Measurements from ENCODE around the gene INSL3. TPM values are rescaled to one million over a fixed set of nuclear protein-coding genes. Genes with fewer than 3 reads are reported as not detected.
A peak's percentile ranks its signal among the peaks of the same experiment; 100 is the strongest.

Gene INSL3
- total and polyA plus RNA-seq, 4 experiments from 2014 or later = 1.0 to 5.3 (median 4.4) TPM

- no peak overlapping the region for H3K27ac ChIP-seq (ENCODE audit: low read depth, low read length)
- no peaks in the 10 kb centered on the region for H3K27me3 ChIP-seq (ENCODE audit: insufficient read depth, low read length)
- no peaks in the 10 kb centered on the region for H3K9me3 ChIP-seq (ENCODE audit: control insufficient read depth in 1 of 2, low read length in 2 of 2)
- peaks cover 43% of the 10 kb centered on the region for H3K36me3 ChIP-seq (ENCODE audit: insufficient read depth, low read length)
- Mint-ChIP-seq H3K9me3 (no peaks in the 10 kb centered on the region), H3K36me3 (peaks cover 32 to 40% of the 10 kb centered on the region in 2 donors), H3K27me3 (no peaks in the 10 kb centered on the region), H3K4me1 (peaks cover 16 to 39% (median 26%) of the 10 kb centered on the region in 4 donors), H3K4me3 (peak overlapping the region in 5 of 8 donors; percentile 35 to 54 (median 49)), H3K27ac (peak overlapping the region in 4 of 7 donors; percentile 22 to 67 (median 30))
- H3K4me1 ChIP-seq (ENCODE audit: insufficient read depth, low read length) = peaks cover 29% of the 10 kb centered on the region
- intact Hi-C loops (cut with micrococcal nuclease) = no loop called here
- H3K4me3 ChIP-seq (ENCODE audit: low read length in 2 of 2) = no peak overlapping the region
- ChIA-PET POLR2A (ENCODE audit: partially characterized antibody) (interaction anchor here (1.5 to 2.1 kb wide), 3 partner anchors 8 to 69 kb away, joined by 3 to 13 read pairs (median 9); partner anchors contain the start of genes CCDC124 and SLC5A5), CTCF (ENCODE audit: partially characterized antibody) (interaction anchor here (0.7 to 0.8 kb wide), 2 partner anchors 13 to 69 kb away, joined by 3 to 6 read pairs; partner anchors contain the start of gene CCDC124)
- no peak for DNase-seq
These were observed 42.3 kb upstream of the INSL3 start for GRCh38 chr19:17863520-17864182.

GRCh38 chr19:17862711-17863519 lies 41.6 kb upstream of the INSL3 start:
- Histone ChIP-seq H3K4me1 (ENCODE audit: insufficient read depth, low read length) (peaks cover 29% of the 10 kb centered on the region), H3K27me3 (ENCODE audit: insufficient read depth, low read length) (no peaks in the 10 kb centered on the region), H3K36me3 (ENCODE audit: insufficient read depth, low read length) (peaks cover 43% of the 10 kb centered on the region), H3K9me3 (ENCODE audit: control insufficient read depth in 1 of 2, low read length in 2 of 2) (no peaks in the 10 kb centered on the region), H3K27ac (ENCODE audit: low read depth, low read length) (no peak overlapping the region), H3K4me3 (ENCODE audit: low read length in 2 of 2) (no peak overlapping the region)
- ChIA-PET POLR2A (ENCODE audit: partially characterized antibody) (interaction anchor here (1.5 to 2.1 kb wide), 3 partner anchors 9 to 70 kb away, joined by 3 to 13 read pairs (median 9); partner anchors contain the start of genes CCDC124 and SLC5A5), CTCF (ENCODE audit: partially characterized antibody) (interaction anchor here (0.7 to 0.8 kb wide), 2 partner anchors 13 to 70 kb away, joined by 3 to 6 read pairs; partner anchors contain the start of gene CCDC124)
- H3K36me3 Mint-ChIP-seq = peaks cover 32 to 40% of the 10 kb centered on the region in 2 donors
- no peaks in the 10 kb centered on the region for H3K27me3 Mint-ChIP-seq
- peak overlapping the region in 5 of 8 donors; percentile 49 to 69 (median 54) for H3K4me3 Mint-ChIP-seq
- DNase-seq = no peak
- H3K4me1 Mint-ChIP-seq = peaks cover 16 to 39% (median 26%) of the 10 kb centered on the region in 4 donors
- no peaks in the 10 kb centered on the region for H3K9me3 Mint-ChIP-seq
- H3K27ac Mint-ChIP-seq = peak overlapping the region in 3 of 7 donors; percentile 22 to 67 (median 59)
- intact Hi-C loops (cut with micrococcal nuclease) = no loop called here

GRCh38 chr19:17861542-17862402 lies 40.5 kb upstream of the INSL3 start:
- Mint-ChIP-seq H3K9me3 (peaks cover 0 to under 1% (median 0%) of the 10 kb centered on the region in 8 donors), H3K27me3 (no peaks in the 10 kb centered on the region), H3K4me1 (peaks cover 16 to 39% (median 26%) of the 10 kb centered on the region in 4 donors), H3K4me3 (peak overlapping the region; percentile 98 to 100 (median 100)), H3K27ac (peak overlapping the region; percentile 69 to 99 (median 88)), H3K36me3 (peaks cover 32 to 40% of the 10 kb centered on the region in 2 donors)
- ChIA-PET POLR2A (ENCODE audit: partially characterized antibody) (interaction anchor here (1.4 to 8.1 kb wide), 7 partner anchors 10 to 142 kb away, joined by 3 to 340 read pairs (median 27); partner anchors contain the start of genes CCDC124, FCHO1, MAP1S and SLC5A5), CTCF (ENCODE audit: partially characterized antibody) (interaction anchor here (4.0 to 11.3 kb wide), 2 partner anchors 9 to 72 kb away, joined by 17 to 306 read pairs; partner anchors contain the start of genes CCDC124 and SLC5A5)
- Histone ChIP-seq H3K27me3 (ENCODE audit: insufficient read depth, low read length) (no peaks in the 10 kb centered on the region), H3K27ac (ENCODE audit: low read depth, low read length) (peak overlapping the region; percentile 79), H3K9me3 (ENCODE audit: control insufficient read depth in 1 of 2, low read length in 2 of 2) (no peaks in the 10 kb centered on the region), H3K36me3 (ENCODE audit: insufficient read depth, low read length) (peaks cover 43% of the 10 kb centered on the region), H3K4me3 (ENCODE audit: low read length in 2 of 2) (no peak overlapping the region), H3K4me1 (ENCODE audit: insufficient read depth, low read length) (peaks cover 29% of the 10 kb centered on the region)
- intact Hi-C loops (cut with micrococcal nuclease) = no loop called here
- no peak for DNase-seq

- Mint-ChIP-seq H3K27ac (peak overlapping the region; percentile 69 to 99 (median 88)), H3K4me1 (peaks cover 15 to 39% (median 26%) of the 10 kb centered on the region in 4 donors), H3K4me3 (peak overlapping the region; percentile 98 to 100 (median 100)), H3K36me3 (peaks cover 32 to 40% of the 10 kb centered on the region in 2 donors), H3K27me3 (no peaks in the 10 kb centered on the region), H3K9me3 (peaks cover 0 to 2% (median 0%) of the 10 kb centered on the region in 8 donors)
- no peak for DNase-seq
- Histone ChIP-seq H3K27ac (ENCODE audit: low read depth, low read length) (peak overlapping the region; percentile 79), H3K4me3 (ENCODE audit: low read length in 2 of 2) (peak overlapping the region; percentile 91 to 100), H3K4me1 (ENCODE audit: insufficient read depth, low read length) (peaks cover 29% of the 10 kb centered on the region), H3K27me3 (ENCODE audit: insufficient read depth, low read length) (no peaks in the 10 kb centered on the region), H3K9me3 (ENCODE audit: control insufficient read depth in 1 of 2, low read length in 2 of 2) (no peaks in the 10 kb centered on the region), H3K36me3 (ENCODE audit: insufficient read depth, low read length) (peaks cover 43% of the 10 kb centered on the region)
- CTCF ChIA-PET (ENCODE audit: partially characterized antibody) = interaction anchor here (3.2 to 11.3 kb wide), 3 partner anchors 10 to 73 kb away, joined by 17 to 306 read pairs (median 49); partner anchors contain the start of genes CCDC124, JAK3 and SLC5A5
- POLR2A ChIA-PET (ENCODE audit: partially characterized antibody) = interaction anchor here (1.0 to 8.1 kb wide), 9 partner anchors 11 to 158 kb away, joined by 3 to 340 read pairs (median 17); partner anchors contain the start of genes CCDC124, FCHO1, MAP1S and SLC5A5
- intact Hi-C loops (cut with micrococcal nuclease) = no loop called here
These were observed 39.7 kb upstream of the INSL3 start for GRCh38 chr19:17860993-17861360.

- Histone ChIP-seq H3K4me3 (ENCODE audit: low read length in 2 of 2) (peak overlapping the region; percentile 91 to 100), H3K27ac (ENCODE audit: low read depth, low read length) (peak overlapping the region; percentile 79), H3K9me3 (ENCODE audit: control insufficient read depth in 1 of 2, low read length in 2 of 2) (no peaks in the 10 kb centered on the region), H3K36me3 (ENCODE audit: insufficient read depth, low read length) (peaks cover 43% of the 10 kb centered on the region), H3K27me3 (ENCODE audit: insufficient read depth, low read length) (no peaks in the 10 kb centered on the region), H3K4me1 (ENCODE audit: insufficient read depth, low read length) (peaks cover 32% of the 10 kb centered on the region)
- POLR2A ChIA-PET (ENCODE audit: partially characterized antibody) = interaction anchor here (0.6 to 8.1 kb wide), 12 partner anchors 10 to 158 kb away, joined by 3 to 340 read pairs (median 11); partner anchors contain the start of genes CCDC124, FCHO1, MAP1S and SLC5A5
- peaks cover 18 to 42% (median 29%) of the 10 kb centered on the region in 4 donors for H3K4me1 Mint-ChIP-seq
- CTCF ChIA-PET (ENCODE audit: partially characterized antibody) = interaction anchor here (0.9 to 11.3 kb wide), 8 partner anchors 11 to 135 kb away, joined by 3 to 306 read pairs (median 10); partner anchors contain the start of genes CCDC124, JAK3 and SLC5A5
- H3K36me3 Mint-ChIP-seq = peaks cover 32 to 40% of the 10 kb centered on the region in 2 donors
- peak overlapping the region; percentile 88 to 100 (median 98) for H3K27ac Mint-ChIP-seq
- H3K9me3 Mint-ChIP-seq = peaks cover 0 to 2% (median 0%) of the 10 kb centered on the region in 8 donors
- no peak for DNase-seq
- intact Hi-C loops (cut with micrococcal nuclease) = no loop called here
- peak overlapping the region; percentile 98 to 100 (median 100) for H3K4me3 Mint-ChIP-seq
- H3K27me3 Mint-ChIP-seq = no peaks in the 10 kb centered on the region
These were observed 39.1 kb upstream of the INSL3 start for GRCh38 chr19:17860331-17860992.
